Vagina (tissue), 2 donors: ENCODE measurements around the gene RAB9B. TPM values are rescaled to one million over a fixed set of nuclear protein-coding genes. Genes with fewer than 3 reads are reported as not detected.

Source experiments
- DNase-seq, 2 donors: peaks; one replicate each; pipeline ENCODE4 v3.0.0-alpha.2; 2017; ENCODE audit errors: extremely low spot score in 2 of 2
- H3K27ac ChIP-seq: fragments of 200-600 bp; sonication (generic); one replicate; pipeline ENCODE4 v1.5.1; 2019
- H3K27me3 ChIP-seq: fragments of 200-600 bp; sonication (generic); one replicate; pipeline ENCODE4 v1.5.1; 2019
- H3K36me3 ChIP-seq, 2 donors: fragments of 200-600 bp; sonication (generic); one replicate each; pipeline ENCODE4 v1.5.1; 2017 to 2019
- H3K4me1 ChIP-seq: fragments of 200-600 bp; sonication (generic); one replicate; pipeline ENCODE4 v1.5.1; 2019
- H3K4me3 ChIP-seq, 2 donors: fragments of 200-600 bp; sonication (generic); 1 replicate in 1 of 2; 2 replicates in 1 of 2; pipeline ENCODE4 v1.5.1; 2016 to 2019
- H3K9me3 ChIP-seq: fragments of 200-600 bp; sonication (generic); one replicate; pipeline ENCODE4 v1.5.1; 2019
- POLR2A ChIP-seq, 2 donors: fragments of 450-650 bp; IDR thresholded peaks; one replicate each; pipeline ENCODE4 v1.6.1; 2017; ENCODE audit warnings: antibody characterized with exemption in 2 of 2, mild to moderate bottlenecking in 2 of 2, moderate library complexity in 2 of 2
- POLR2AphosphoS5 ChIP-seq, 2 donors: sonication (generic); formaldehyde crosslinking; IDR thresholded peaks; one replicate each; pipeline ENCODE4 v1.9.0; 2017; ENCODE audit warnings: antibody characterized with exemption in 2 of 2, mild to moderate bottlenecking in 2 of 2, low read depth in 1 of 2; ENCODE audit not compliant: insufficient read depth in 1 of 2
- intact Hi-C: fragments of 100-400 bp; cut with DNase I; formaldehyde crosslinking; loops from one replicate; pipeline ENCODE4 v1.15.1; 2023
- total RNA-seq: library from RNA; depleted of rRNA; stranded (reverse); fragments of >200 nt; gene quantifications from one replicate; pipeline ENCODE4 v1.2.3, GENCODE V29; 2016
- TF ChIP-seq, protein P1 (sequence below), 3 experiments: fragments of 450-650 bp in 2 of 3; fragments of 200-600 bp in 1 of 3; sonication (generic) in 1 of 3; IDR thresholded peaks; one replicate each; pipeline ENCODE4 v1.5.1; 2017 to 2019; ENCODE audit warnings: antibody characterized with exemption in 3 of 3, mild to moderate bottlenecking in 2 of 3, moderate library complexity in 2 of 3

The RAB9B gene
- total RNA-seq, 1 donor from 2014 or later, result 0.98 TPM

DNA sequence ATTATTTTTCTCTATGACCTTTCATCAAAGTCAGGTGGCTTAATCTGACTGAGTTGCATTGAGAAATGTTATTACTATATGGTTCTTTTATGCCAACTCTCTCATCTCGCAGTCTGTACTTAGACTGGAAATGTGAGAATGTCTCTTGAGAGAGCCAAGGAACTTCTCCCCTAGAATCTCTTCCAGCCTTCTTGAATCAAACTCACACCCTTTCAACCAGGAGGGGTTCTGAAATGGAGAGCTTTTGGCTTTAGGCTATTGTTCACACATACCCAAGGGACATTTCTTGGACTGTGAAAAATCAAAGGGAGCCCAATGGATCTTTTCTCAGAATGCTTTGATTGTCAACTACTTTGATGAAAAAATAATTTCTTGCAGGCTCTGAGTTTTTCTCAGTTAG is 50.4 kb downstream of the RAB9B start:
- DNase-seq, result no peak
- TF ChIP-seq POLR2A (IDR thresholded peaks at IDR 0.05), result no peak
- no peak for TF ChIP-seq POLR2AphosphoS5 (IDR thresholded peaks at IDR 0.05; ENCODE audit: insufficient read depth in 1 of 2, low read depth in 1 of 2)
- TF ChIP-seq, protein P1, sequence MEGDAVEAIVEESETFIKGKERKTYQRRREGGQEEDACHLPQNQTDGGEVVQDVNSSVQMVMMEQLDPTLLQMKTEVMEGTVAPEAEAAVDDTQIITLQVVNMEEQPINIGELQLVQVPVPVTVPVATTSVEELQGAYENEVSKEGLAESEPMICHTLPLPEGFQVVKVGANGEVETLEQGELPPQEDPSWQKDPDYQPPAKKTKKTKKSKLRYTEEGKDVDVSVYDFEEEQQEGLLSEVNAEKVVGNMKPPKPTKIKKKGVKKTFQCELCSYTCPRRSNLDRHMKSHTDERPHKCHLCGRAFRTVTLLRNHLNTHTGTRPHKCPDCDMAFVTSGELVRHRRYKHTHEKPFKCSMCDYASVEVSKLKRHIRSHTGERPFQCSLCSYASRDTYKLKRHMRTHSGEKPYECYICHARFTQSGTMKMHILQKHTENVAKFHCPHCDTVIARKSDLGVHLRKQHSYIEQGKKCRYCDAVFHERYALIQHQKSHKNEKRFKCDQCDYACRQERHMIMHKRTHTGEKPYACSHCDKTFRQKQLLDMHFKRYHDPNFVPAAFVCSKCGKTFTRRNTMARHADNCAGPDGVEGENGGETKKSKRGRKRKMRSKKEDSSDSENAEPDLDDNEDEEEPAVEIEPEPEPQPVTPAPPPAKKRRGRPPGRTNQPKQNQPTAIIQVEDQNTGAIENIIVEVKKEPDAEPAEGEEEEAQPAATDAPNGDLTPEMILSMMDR (IDR thresholded peaks at IDR 0.05), result no peak
- intact Hi-C loops, result no loop called here
- no peaks in the 10 kb centered on the region for H3K4me1 ChIP-seq
- no peaks in the 10 kb centered on the region for H3K9me3 ChIP-seq
- no peaks in the 10 kb centered on the region for H3K36me3 ChIP-seq
- H3K4me3 ChIP-seq, result no peak overlapping the region
- H3K27me3 ChIP-seq, result no peaks in the 10 kb centered on the region
- H3K27ac ChIP-seq, result no peak overlapping the region

DNA sequence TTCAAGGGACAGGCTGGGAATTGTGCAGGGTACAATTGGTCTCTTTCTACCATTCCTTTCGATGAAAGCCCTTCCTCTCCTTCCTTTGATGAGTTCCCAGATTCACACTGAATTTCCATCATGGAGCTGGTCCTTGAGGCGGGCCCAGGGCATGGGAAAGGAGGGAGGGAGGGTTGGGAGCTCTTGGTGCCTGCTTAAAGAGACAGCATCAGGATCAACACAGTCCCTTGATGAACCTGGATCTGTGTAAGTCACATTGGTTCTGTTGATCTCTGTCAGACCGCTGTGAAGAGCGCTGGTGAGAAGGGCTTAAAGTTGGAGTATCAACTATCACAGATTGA is 51.0 kb downstream of the RAB9B start:
- DNase-seq, result peak in 1 of 2 donors; percentile 42
- Histone ChIP-seq H3K9me3 (no peaks in the 10 kb centered on the region), H3K27me3 (no peaks in the 10 kb centered on the region), H3K4me3 (no peak overlapping the region), H3K27ac (no peak overlapping the region), H3K4me1 (no peaks in the 10 kb centered on the region), H3K36me3 (no peaks in the 10 kb centered on the region)
- no peak for TF ChIP-seq POLR2A (IDR thresholded peaks at IDR 0.05)
- TF ChIP-seq, protein P1 (IDR thresholded peaks at IDR 0.05), result no peak
- no peak for TF ChIP-seq POLR2AphosphoS5 (IDR thresholded peaks at IDR 0.05; ENCODE audit: insufficient read depth in 1 of 2, low read depth in 1 of 2)
- intact Hi-C loops, result no loop called here

DNA sequence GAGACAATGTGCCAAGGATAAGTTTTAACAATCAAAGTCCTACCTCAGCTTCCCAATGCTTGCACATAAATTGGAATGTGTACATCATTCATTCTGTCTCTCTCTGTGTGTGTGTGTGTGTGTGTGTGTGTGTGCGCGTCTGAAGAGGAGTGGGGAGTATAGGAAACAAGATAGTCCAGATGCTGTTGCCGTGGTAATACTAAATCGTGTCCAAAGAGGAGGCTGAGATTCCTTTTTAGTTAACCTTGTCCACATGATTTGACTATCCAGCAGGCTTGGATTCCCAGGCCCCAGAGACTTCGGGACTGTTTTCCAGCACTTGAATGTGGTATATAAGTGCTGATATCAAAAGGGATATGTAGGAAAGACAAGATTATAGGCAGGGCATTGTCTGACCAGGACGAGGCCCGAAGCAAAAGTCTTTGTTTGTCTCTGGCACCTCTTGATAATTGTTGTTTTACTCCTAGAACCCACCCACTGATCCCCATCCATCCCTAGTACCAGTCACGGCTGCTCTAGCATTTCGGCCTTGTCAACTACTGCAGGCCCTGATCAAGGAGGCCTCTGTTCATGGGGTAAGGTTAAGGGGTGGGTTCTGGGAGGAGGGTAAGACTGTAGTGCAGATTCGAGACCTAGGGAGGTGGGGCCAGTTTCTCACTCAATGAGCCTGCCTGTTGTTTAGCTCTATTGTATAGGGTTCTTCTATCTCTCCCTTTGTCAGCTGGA is 51.6 kb downstream of the RAB9B start:
- intact Hi-C loops, result no loop called here
- Histone ChIP-seq H3K9me3 (no peaks in the 10 kb centered on the region), H3K4me3 (no peak overlapping the region), H3K4me1 (no peaks in the 10 kb centered on the region), H3K27ac (no peak overlapping the region), H3K36me3 (no peaks in the 10 kb centered on the region), H3K27me3 (no peaks in the 10 kb centered on the region)
- DNase-seq, result peak in 1 of 2 donors; percentile 25
- TF ChIP-seq POLR2AphosphoS5 (IDR thresholded peaks at IDR 0.05; ENCODE audit: insufficient read depth in 1 of 2, low read depth in 1 of 2), result no peak
- TF ChIP-seq, protein P1 (IDR thresholded peaks at IDR 0.05), result no peak
- TF ChIP-seq POLR2A (IDR thresholded peaks at IDR 0.05), result no peak

DNA sequence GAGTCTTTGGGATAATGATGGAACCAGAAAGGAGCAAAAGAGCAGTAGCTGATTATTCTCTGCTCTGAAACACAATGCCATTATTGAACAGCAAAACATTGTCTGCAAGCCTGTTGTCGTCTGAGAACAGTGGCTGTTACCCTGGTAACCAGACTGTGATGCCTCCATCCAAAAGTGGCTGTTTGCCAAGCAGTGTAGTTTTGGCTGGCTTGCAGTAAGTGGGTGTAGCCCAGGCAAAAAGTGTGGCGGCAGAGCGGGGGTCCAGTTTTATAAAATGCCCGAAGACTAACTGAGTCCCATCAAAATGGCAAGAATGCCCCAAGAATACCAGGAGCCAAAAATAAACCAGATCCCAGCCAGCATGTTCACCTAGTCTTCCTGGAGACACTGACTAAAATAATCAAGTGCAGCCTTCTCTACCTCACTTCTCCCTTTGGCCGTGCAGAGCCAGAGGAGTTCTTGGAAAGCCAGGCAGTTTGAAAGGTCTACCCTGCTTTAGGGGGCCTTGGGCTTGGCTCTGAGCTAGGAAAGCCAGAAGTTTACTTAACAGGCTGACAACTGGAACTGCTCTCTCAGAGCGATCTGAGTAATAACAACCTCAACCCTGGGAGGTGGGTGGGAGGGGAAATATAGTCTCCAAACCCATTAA is 52.8 kb downstream of the RAB9B start:
- no peak for DNase-seq
- H3K4me3 ChIP-seq, result no peak overlapping the region
- intact Hi-C loops, result no loop called here
- H3K9me3 ChIP-seq, result no peaks in the 10 kb centered on the region
- H3K27ac ChIP-seq, result no peak overlapping the region
- no peaks in the 10 kb centered on the region for H3K36me3 ChIP-seq
- no peaks in the 10 kb centered on the region for H3K27me3 ChIP-seq
- no peaks in the 10 kb centered on the region for H3K4me1 ChIP-seq
- TF ChIP-seq POLR2A (IDR thresholded peaks at IDR 0.05), result no peak

DNA sequence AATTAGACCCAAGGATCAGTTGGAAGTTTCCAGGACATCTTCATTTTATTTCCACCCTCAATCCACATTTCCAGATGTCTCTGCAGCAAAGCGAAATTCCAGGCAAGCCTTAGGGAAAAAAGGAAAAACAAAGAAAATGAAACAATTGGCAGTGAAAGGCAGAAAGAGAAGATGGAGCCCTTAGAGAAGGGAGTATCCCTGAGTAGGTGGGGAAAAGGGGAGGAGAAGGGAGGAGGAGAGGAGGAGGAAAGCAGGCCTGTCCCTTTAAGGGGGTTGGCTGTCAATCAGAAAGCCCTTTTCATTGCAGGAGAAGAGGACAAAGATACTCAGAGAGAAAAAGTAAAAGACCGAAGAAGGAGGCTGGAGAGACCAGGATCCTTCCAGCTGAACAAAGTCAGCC is 55.5 kb downstream of the RAB9B start, which contains the start of gene PLP1:
Gene PLP1, plus strand, starts transcription at position 295 of the 400 bp plus-strand sequence. CDS start 156 bp downstream, outside the sequence.
- intact Hi-C loops, result no loop called here
- H3K36me3 ChIP-seq, result no peaks in the 10 kb centered on the region

More for the DNA sequence above, 55.5 kb downstream of the RAB9B start, which contains the start of gene PLP1:
- Histone ChIP-seq H3K27me3 (no peaks in the 10 kb centered on the region), H3K27ac (no peak within 1 kb of the TSS), H3K4me1 (no peaks in the 10 kb centered on the region), H3K4me3 (no peak within 1 kb of the TSS), H3K9me3 (no peaks in the 10 kb centered on the region)
- DNase-seq, result no peak
- TF ChIP-seq, protein P1 (IDR thresholded peaks at IDR 0.05), result no peak
- TF ChIP-seq POLR2AphosphoS5 (IDR thresholded peaks at IDR 0.05; ENCODE audit: insufficient read depth in 1 of 2, low read depth in 1 of 2) (no peak), POLR2A (IDR thresholded peaks at IDR 0.05) (no peak)
